ENCODE measurements around the gene HOXA11.

The HOXA11 gene

GRCh38 chr7:27158436-27159265 is 26.4 kb downstream of the HOXA11 start:
- DNase-seq (ENCODE audit: low read depth): no peak

- DNase-seq (ENCODE audit: low read depth): no peak
These were observed 27.2 kb downstream of the HOXA11 start for GRCh38 chr7:27157702-27158431.

- DNase-seq (ENCODE audit: low read depth): no peak
These were observed 27.9 kb downstream of the HOXA11 start for GRCh38 chr7:27156916-27157701.

- no peak for DNase-seq (ENCODE audit: low read depth)
These were observed 28.5 kb downstream of the HOXA11 start, which contains the start of gene HOXA7 for GRCh38 chr7:27156508-27156898. Gene HOXA7, minus strand, starts transcription at chr7:27156675. Its CDS starts 130 bp downstream, at chr7:27156545.

- DNase-seq (ENCODE audit: low read depth): no peak
These were observed 29.1 kb downstream of the HOXA11 start for GRCh38 chr7:27155816-27156507.

GRCh38 chr7:27154901-27155815 is 29.9 kb downstream of the HOXA11 start:
- no peak for DNase-seq (ENCODE audit: low read depth)

GRCh38 chr7:27154369-27154768 is 30.7 kb downstream of the HOXA11 start:
- no peak for DNase-seq (ENCODE audit: low read depth)

GRCh38 chr7:27153526-27153925 is 31.5 kb downstream of the HOXA11 start:
- no peak for DNase-seq (ENCODE audit: low read depth)

GRCh38 chr7:27152816-27153442 is 32.1 kb downstream of the HOXA11 start:
- no peak for DNase-seq (ENCODE audit: low read depth)

GRCh38 chr7:27151931-27152815 is 32.9 kb downstream of the HOXA11 start, which contains the start of gene HOXA3:
Gene HOXA3, minus strand, starts transcription at chr7:27152583. Its CDS starts 41,943 bp downstream, at chr7:27110640.
- no peak for DNase-seq (ENCODE audit: low read depth)

- DNase-seq (ENCODE audit: low read depth): no peak
These were observed 33.6 kb downstream of the HOXA11 start for GRCh38 chr7:27151341-27151930.

- DNase-seq (ENCODE audit: low read depth): no peak
These were observed 34.3 kb downstream of the HOXA11 start for GRCh38 chr7:27150568-27151340.

- DNase-seq (ENCODE audit: low read depth): no peak
These were observed 35.0 kb downstream of the HOXA11 start for GRCh38 chr7:27149842-27150567.

- no peak for DNase-seq (ENCODE audit: low read depth)
These were observed 36.0 kb downstream of the HOXA11 start for GRCh38 chr7:27148756-27149641.

GRCh38 chr7:27148031-27148755 is 36.8 kb downstream of the HOXA11 start:
- DNase-seq (ENCODE audit: low read depth): no peak
